HepG2 (cell line): ENCODE results near the gene THRB. TPM values are rescaled to one million over a fixed set of nuclear protein-coding genes. Genes with fewer than 3 reads are reported as not detected.

ENCODE experiments used
- ATAC-seq: fragments of 200-7000 bp; cut with Tn5 transposase; 3 replicates; pipeline ENCODE4 v1.9.1; 2020; ENCODE audit warnings: mild to moderate bottlenecking, moderate library complexity
- BruUV-seq: library from RNA; stranded (reverse); fragments of 400-500 nt; replicated peaks from 2 replicates; lab custom pipeline; 2021; lab: Mats Ljungman, UMichigan
- CTCF ChIA-PET: fragments of 300-600 bp; formaldehyde crosslinking; extraction: SDS; loops from one replicate; lab custom pipeline; 2021; ENCODE audit warnings: low total read pairs, inconsistent platforms, low intra/inter-chr PET ratio; lab: Yijun Ruan, JAX
- POLR2A ChIA-PET: fragments of 350-600 bp; sonication (Branson Sonifier 250); formaldehyde crosslinking; loops from one replicate; lab custom pipeline; 2020; ENCODE audit warnings: antibody characterized with exemption, inconsistent platforms; lab: Yijun Ruan, JAX
- DNase-seq: peaks from one replicate; pipeline ENCODE4 v3.0.0-alpha.2; 2015; ENCODE audit warnings: low spot score
- FAIRE-seq: peaks from 3 replicates; lab custom pipeline; 2011; peaks lifted over from hg19 to GRCh38; lab: Jason Lieb, UNC
- H2AFZ ChIP-seq: one replicate; pipeline ENCODE4 v1.6.1; 2011; ENCODE audit warnings: low read length, inconsistent platforms
- H3K27ac ChIP-seq: fragments of 300-600 bp; 3 replicates; pipeline ENCODE4 v1.8.0; 2011; ENCODE audit warnings: mixed run types, mild to moderate bottlenecking, mixed read lengths, low read length, inconsistent platforms; ENCODE audit not compliant: insufficient read depth; ENCODE audit errors: extremely low read length
- H3K27me3 ChIP-seq, 2 experiments: fragments of 200-600 bp in 1 of 2; 2 replicates in 1 of 2; 3 replicates in 1 of 2; pipeline versions ENCODE4 v1.6.0 to v1.8.0; 2011; ENCODE audit warnings: low read length in 2 of 2, mild to moderate bottlenecking in 2 of 2, moderate library complexity in 2 of 2, inconsistent platforms in 1 of 2; ENCODE audit not compliant: insufficient read depth in 2 of 2, control insufficient read depth in 1 of 2
- H3K36me3 ChIP-seq, 2 experiments: fragments of 200-600 bp in 1 of 2; replicated peaks in 1 of 2; 2 replicates in 1 of 2; 3 replicates in 1 of 2; pipeline versions ENCODE4 v1.5.1 to v1.8.0; 2011; ENCODE audit warnings: low read length in 2 of 2, inconsistent platforms in 1 of 2; ENCODE audit not compliant: insufficient read depth in 2 of 2, control insufficient read depth in 1 of 2
- H3K4me1 ChIP-seq: 2 replicates; pipeline ENCODE4 v1.5.1; 2012; ENCODE audit warnings: low read length, inconsistent platforms; ENCODE audit not compliant: insufficient read depth
- H3K4me2 ChIP-seq: 2 replicates; pipeline ENCODE4 v1.6.0; 2011; ENCODE audit warnings: low read depth, low read length, inconsistent platforms
- H3K4me3 ChIP-seq, 3 experiments: fragments of 200-600 bp in 1 of 3; sonication (generic), shearing (Covaris generic) in 1 of 3; replicated peaks in 1 of 3; 2 replicates each; pipeline ENCODE4 v1.5.1; 2011 to 2016; ENCODE audit warnings: low read length in 3 of 3, inconsistent platforms in 2 of 3, low read depth in 2 of 3, mild to moderate bottlenecking in 2 of 3, control low read depth in 1 of 3, mixed read lengths in 1 of 3; ENCODE audit not compliant: insufficient read depth in 1 of 3
- H3K79me2 ChIP-seq: one replicate; pipeline ENCODE4 v1.6.1; 2011; ENCODE audit warnings: low read length, inconsistent platforms; ENCODE audit not compliant: insufficient read depth
- H3K9ac ChIP-seq: 2 replicates; pipeline ENCODE4 v1.6.0; 2011; ENCODE audit warnings: mild to moderate bottlenecking, low read depth, low read length, inconsistent platforms; ENCODE audit not compliant: insufficient read depth
- H3K9me3 ChIP-seq: 2 replicates; pipeline ENCODE4 v1.5.1; 2012; ENCODE audit warnings: mild to moderate bottlenecking, low read length
- H4K20me1 ChIP-seq: 2 replicates; pipeline ENCODE4 v1.6.0; 2011; ENCODE audit warnings: inconsistent platforms, mild to moderate bottlenecking, low read length, moderate library complexity; ENCODE audit not compliant: insufficient read depth
- ETV5 ChIP-seq: IDR thresholded peaks from 2 replicates; pipeline ENCODE4 v1.6.1; 2018; ENCODE audit warnings: missing biosample characterization, missing genetic modification reagents, inconsistent platforms, borderline replicate concordance
- HNRNPK ChIP-seq: fragments of 200-400 bp; formaldehyde crosslinking; IDR thresholded peaks from 2 replicates; pipeline ENCODE4 v1.6.1; 2018; ENCODE audit warnings: low read length, low read depth, moderate library complexity, mild to moderate bottlenecking; ENCODE audit not compliant: poor library complexity, severe bottlenecking
- POLR2AphosphoS2 ChIP-seq: IDR thresholded peaks from 2 replicates; pipeline ENCODE4 v1.6.1; 2011; ENCODE audit warnings: low read depth, low read length, improper control_type of control experiment
- ZBTB40 ChIP-seq, 2 experiments: fragments of 450-650 bp in 1 of 2; sonication (generic) in 1 of 2; formaldehyde crosslinking in 1 of 2; IDR thresholded peaks; 2 replicates each; pipeline versions ENCODE4 v1.6.1 to v1.8.0; 2016 to 2022; ENCODE audit warnings: antibody characterized with exemption in 1 of 2, mild to moderate bottlenecking in 1 of 2, missing genetic modification reagents in 1 of 2
- ZNF24 ChIP-seq: fragments of 450-650 bp; IDR thresholded peaks from 2 replicates; pipeline ENCODE4 v1.6.1; 2017; ENCODE audit warnings: antibody characterized with exemption, mild to moderate bottlenecking
- ZNF33B ChIP-seq: sonication (generic); formaldehyde crosslinking; IDR thresholded peaks from 2 replicates; pipeline ENCODE4 v1.5.1; 2020; ENCODE audit warnings: mild to moderate bottlenecking, missing genetic modification reagents
- ZNF547 ChIP-seq: sonication (generic); formaldehyde crosslinking; IDR thresholded peaks from 2 replicates; pipeline ENCODE4 v1.5.1; 2020; ENCODE audit warnings: mild to moderate bottlenecking, missing genetic modification reagents
- ZNF674 ChIP-seq: sonication (generic); formaldehyde crosslinking; IDR thresholded peaks from 2 replicates; pipeline ENCODE4 v1.5.0; 2020; ENCODE audit warnings: low read depth, mild to moderate bottlenecking, missing genetic modification reagents
- ZNF776 ChIP-seq: sonication (generic); formaldehyde crosslinking; IDR thresholded peaks from 2 replicates; pipeline ENCODE4 v1.4.0; 2020; ENCODE audit warnings: mild to moderate bottlenecking, missing genetic modification reagents
- ZSCAN9 ChIP-seq: IDR thresholded peaks from 2 replicates; pipeline ENCODE4 v1.6.1; 2016; ENCODE audit warnings: borderline replicate concordance
- WGBS: methylation state at CpG from one replicate; pipeline ENCODE4 v1.1.6; 2017; ENCODE audit warnings: low lambda C conversion rate; 5-methylcytosine and 5-hydroxymethylcytosine counted together
- in situ Hi-C: cut with HindIII; loops from 2 replicates; pipeline ENCODE4 v1.10.0; 2017; ENCODE audit warnings: low pct_unique_long_range_greater_than_20kb; ENCODE audit not compliant: extremely low pct_ligation_motif_present
- intact Hi-C: fragments of 100-400 bp; cut with micrococcal nuclease; formaldehyde crosslinking; loops from one replicate; pipeline ENCODE4 v1.10.0; 2022; ENCODE audit not compliant: unreplicated experiment
- polyA plus RNA-seq, 8 experiments: library from polyadenylated mRNA; depleted of rRNA in 3 of 8; stranded (reverse) in 7 of 8; unstranded in 1 of 8; fragments of >200 nt; fragmentation: Illumina TruSeq in 4 of 8; extraction: Trizol in 4 of 8; gene quantifications; 2 replicates each; pipeline versions ENCODE4 v1.2.1 to v1.2.3, GENCODE V29; 2011 to 2016; ENCODE audit warnings: low read depth in 4 of 8, missing spikeins in 1 of 8, mixed read lengths in 1 of 8; ENCODE audit not compliant: insufficient read depth in 1 of 8
- total RNA-seq, 5 experiments: library from RNA; depleted of rRNA; stranded (reverse); fragments of >200 nt; fragmentation: Illumina TruSeq; extraction: Trizol; gene quantifications; 2 replicates each; pipeline ENCODE4 v1.2.3, GENCODE V29; 2016; ENCODE audit warnings: low read depth in 1 of 5

THRB gene
- total and polyA plus RNA-seq, 2 of the 13 experiments (the other 11 are each of a cell fraction or from before 2014, with no cell fraction given): 4.7 to 22.7 TPM

- FAIRE-seq: no peak
Measured at GRCh38 chr3:24349367-24350019, 145.2 kb downstream of the THRB start.

GRCh38 chr3:24348348-24348747 is 146.3 kb downstream of the THRB start:
- WGBS: 96% methylated on average over 4 of the region's 4 CpGs
- H3K4me2 ChIP-seq: no peak overlapping the region
- FAIRE-seq (no peak), ATAC-seq (no peak), DNase-seq (no peak)
- H3K27me3 ChIP-seq: no peaks in the 10 kb centered on the region
- ChIA-PET CTCF (no interaction called here), POLR2A (no interaction called here)
- in situ Hi-C loops: no loop called here
- no peaks in the 10 kb centered on the region for H3K36me3 ChIP-seq
- peaks cover 9% of the 10 kb centered on the region for H3K79me2 ChIP-seq
- H4K20me1 ChIP-seq: no peaks in the 10 kb centered on the region
- no peak overlapping the region for H3K4me3 ChIP-seq
- no peak overlapping the region for H2AFZ ChIP-seq
- intact Hi-C loops: no loop called here
- no peak overlapping the region for H3K9ac ChIP-seq
- no TSS peak for BruUV-seq
- no peak overlapping the region for H3K27ac ChIP-seq
- H3K4me1 ChIP-seq: peaks cover 23% of the 10 kb centered on the region
- H3K9me3 ChIP-seq: no peaks in the 10 kb centered on the region
- no peak for TF ChIP-seq ZBTB40 (IDR thresholded peaks at IDR 0.05)
- no peak for TF ChIP-seq ZBTB40 (CRISPR knock-in tag; IDR thresholded peaks at IDR 0.05)
- no peak for TF ChIP-seq ZNF24
- no peak for TF ChIP-seq ZNF547 (CRISPR knock-in tag)
- TF ChIP-seq ZNF33B (CRISPR knock-in tag): no peak
- TF ChIP-seq ZNF674 (CRISPR knock-in tag): no peak
- TF ChIP-seq ETV5: no peak
- no peak for TF ChIP-seq ZSCAN9 (CRISPR knock-in tag)
- TF ChIP-seq HNRNPK: no peak

More at GRCh38 chr3:24349367-24350019, 145.2 kb downstream of the THRB start:
- no peak overlapping the region for H3K9ac ChIP-seq
- H3K9me3 ChIP-seq: no peaks in the 10 kb centered on the region
- no peaks in the 10 kb centered on the region for H3K27me3 ChIP-seq
- in situ Hi-C loops: no loop called here
- H2AFZ ChIP-seq: no peak overlapping the region
- ATAC-seq (no peak), DNase-seq (no peak)
- CTCF ChIA-PET: no interaction called here
- peaks cover 9% of the 10 kb centered on the region for H3K79me2 ChIP-seq
- no peaks in the 10 kb centered on the region for H3K36me3 ChIP-seq
- no peaks in the 10 kb centered on the region for H4K20me1 ChIP-seq
- peaks cover 34% of the 10 kb centered on the region for H3K4me1 ChIP-seq
- no peak for TF ChIP-seq POLR2AphosphoS2
- TF ChIP-seq ZNF776 (CRISPR knock-in tag): no peak
- no peak overlapping the region for H3K4me3 ChIP-seq
- no TSS peak for BruUV-seq
- no peak overlapping the region for H3K27ac ChIP-seq
- 87% methylated on average over 1 of the region's 1 CpG for WGBS
- intact Hi-C loops: no loop called here
- no peak overlapping the region for H3K4me2 ChIP-seq
- POLR2A ChIA-PET: no interaction called here
